ENCODE measurements around the gene TNFRSF13B. TPM values are rescaled to one million over a fixed set of nuclear protein-coding genes. Genes with fewer than 3 reads are reported as not detected.
"Not testable (repeated sequence)": the region's sequence is repeated elsewhere in the genome, so short reads cannot be mapped to it uniquely, and the experiment has no call there.

The TNFRSF13B gene
- total and polyA plus RNA-seq, 8 donors = 0.25 to 1.8 (median 1.1) TPM; not detected in 4

DNA sequence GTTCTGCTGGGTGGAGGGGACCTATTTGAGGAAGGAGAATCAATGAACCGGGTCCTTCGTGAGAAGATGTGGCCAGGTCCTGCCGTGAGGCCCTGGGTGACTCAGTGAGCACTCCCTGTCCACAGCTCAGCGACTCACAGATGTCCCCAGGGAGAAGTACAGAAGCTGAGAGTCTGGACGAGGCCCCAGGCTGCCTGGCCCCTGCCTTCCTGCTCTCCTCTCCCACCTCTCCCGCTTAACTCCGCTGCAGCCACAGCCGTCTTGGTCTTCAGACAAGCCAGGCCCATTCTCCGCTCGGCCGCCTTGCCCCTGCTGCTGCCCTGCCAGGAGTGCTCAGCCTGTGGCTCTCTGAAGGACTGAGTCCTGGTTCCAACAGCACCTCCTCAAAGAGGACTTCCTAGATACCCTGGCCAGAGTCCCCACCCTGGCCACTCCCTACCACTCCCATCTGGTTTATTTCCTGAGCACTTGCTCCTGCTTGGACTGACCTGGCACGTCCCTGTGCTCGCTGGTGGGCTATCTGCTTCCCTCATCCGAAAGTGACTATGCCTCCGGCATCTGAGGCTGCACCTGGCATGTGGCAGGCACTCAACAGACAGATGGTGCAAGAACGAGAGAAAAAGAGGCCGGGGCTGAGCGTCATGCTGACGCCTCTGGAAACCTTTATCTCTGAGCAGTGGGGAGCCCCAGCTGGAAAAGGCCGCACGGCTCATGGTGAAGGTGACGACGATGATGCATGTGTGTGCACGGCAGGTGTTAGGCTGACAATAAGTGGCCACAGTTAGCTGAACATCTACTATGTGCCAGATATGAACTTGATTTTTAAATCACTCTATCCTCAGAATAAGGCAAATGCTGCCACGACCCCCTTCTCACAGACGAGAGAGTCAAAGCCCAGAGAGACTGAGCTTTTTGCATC is 9.2 kb upstream of the TNFRSF13B start:
- Histone ChIP-seq H3K4me3 (no peak overlapping the region), H3K27ac (peak overlapping the region in 1 of 5 donors; percentile 46), H3K9me3 (no peaks in the 10 kb centered on the region), H3K4me1 (no peaks in the 10 kb centered on the region), H3K27me3 (peaks cover 0 to 9% (median 3%) of the 10 kb centered on the region in 3 donors), H3K36me3 (no peaks in the 10 kb centered on the region)
- WGBS, 5 donors = 74 to 82% (median 78%) methylated on average over 18 to 26 of the region's 26 CpGs
- intact Hi-C loops (cut with DNase I; ENCODE audit: low total_unique reads) = no loop called here
- peak in 1 of 2 donors; percentile 20 for DNase-seq
- TF ChIP-seq POLR2AphosphoS5 (IDR thresholded peaks at IDR 0.05) = no peak
- TF ChIP-seq POLR2A (IDR thresholded peaks at IDR 0.05) = no peak
- no peak for TF ChIP-seq EP300 (IDR thresholded peaks at IDR 0.05)
- no peak for TF ChIP-seq CTCF (IDR thresholded peaks at IDR 0.05)

- H3K9me3 ChIP-seq = no peaks in the 10 kb centered on the region
- DNase-seq = no peak
- 72 to 81% (median 75%) methylated on average over 8 of the region's 8 CpGs for WGBS, 5 donors
- no peaks in the 10 kb centered on the region for H3K4me1 ChIP-seq
- peaks cover 0 to 9% (median 3%) of the 10 kb centered on the region in 3 donors for H3K27me3 ChIP-seq
- H3K4me3 ChIP-seq = no peak overlapping the region
- H3K27ac ChIP-seq = no peak overlapping the region
- TF ChIP-seq EP300 (IDR thresholded peaks at IDR 0.05) (no peak), CTCF (IDR thresholded peaks at IDR 0.05) (no peak), POLR2A (IDR thresholded peaks at IDR 0.05) (no peak), POLR2AphosphoS5 (IDR thresholded peaks at IDR 0.05) (no peak)
- no peaks in the 10 kb centered on the region for H3K36me3 ChIP-seq
- intact Hi-C loops (cut with DNase I; ENCODE audit: low total_unique reads) = no loop called here
Observed at GRCh38 chr17:16980061-16980460, 8.1 kb upstream of the TNFRSF13B start.

- H3K36me3 ChIP-seq; H3K9me3 ChIP-seq; H3K4me3 ChIP-seq; intact Hi-C loops (cut with DNase I; ENCODE audit: low total_unique reads); H3K27me3 ChIP-seq; DNase-seq; H3K4me1 ChIP-seq: not testable (repeated sequence)
- peak overlapping the region in 1 of 5 donors; percentile 9 for H3K27ac ChIP-seq
- 84 to 91% (median 86%) methylated on average over 6 of the region's 6 CpGs for WGBS, 5 donors
Observed at GRCh38 chr17:16979237-16979823, 7.4 kb upstream of the TNFRSF13B start.

DNA sequence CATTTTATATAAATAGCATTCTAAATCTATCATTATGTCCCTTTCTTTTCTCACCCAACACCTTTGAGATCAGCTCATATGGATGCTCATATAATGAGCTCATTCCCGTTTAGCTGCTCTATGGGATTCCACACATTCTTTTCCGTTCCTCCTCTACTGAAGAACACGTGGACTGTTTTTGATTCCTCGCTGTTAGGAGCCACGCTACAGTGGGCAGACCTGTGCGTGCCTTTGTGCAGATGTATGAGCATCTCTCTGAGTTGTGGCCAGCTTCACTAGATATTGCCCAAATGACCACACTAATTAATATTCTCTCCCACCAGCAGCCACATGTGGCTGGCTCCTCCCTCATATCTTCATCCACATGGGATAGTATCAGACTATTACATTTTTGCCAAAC is 6.0 kb upstream of the TNFRSF13B start:
- H3K4me1 ChIP-seq = no peaks in the 10 kb centered on the region
- peaks cover 0 to 9% (median 3%) of the 10 kb centered on the region in 3 donors for H3K27me3 ChIP-seq
- H3K36me3 ChIP-seq = no peaks in the 10 kb centered on the region
- no peak for DNase-seq
- no peaks in the 10 kb centered on the region for H3K9me3 ChIP-seq
- 67 to 77% (median 72%) methylated on average over 6 of the region's 6 CpGs for WGBS, 5 donors
- intact Hi-C loops (cut with DNase I; ENCODE audit: low total_unique reads) = no loop called here
- no peak overlapping the region for H3K27ac ChIP-seq
- TF ChIP-seq CTCF (IDR thresholded peaks at IDR 0.05) = no peak
- TF ChIP-seq POLR2AphosphoS5 (IDR thresholded peaks at IDR 0.05) = no peak
- TF ChIP-seq EP300 (IDR thresholded peaks at IDR 0.05) = no peak
- no peak for TF ChIP-seq POLR2A (IDR thresholded peaks at IDR 0.05)
- H3K4me3 ChIP-seq = no peak overlapping the region

Measured in stomach (tissue), 9 donors.